Heart left ventricle (tissue), 16 donors: Measurements from ENCODE around the gene PPP1R1B. TPM values are rescaled to one million over a fixed set of nuclear protein-coding genes. Genes with fewer than 3 reads are reported as not detected.

Experiments
- ATAC-seq, 4 donors: fragments of 200-7000 bp; cut with Tn5 transposase; one replicate each; pipeline ENCODE4 v1.9.1; 2020 to 2022; ENCODE audit warnings: moderate library complexity in 4 of 4, mild to moderate bottlenecking in 3 of 4, moderate number of reproducible peaks in 1 of 4
- DNase-seq, 5 donors: peaks; one replicate each; pipeline ENCODE4 v3.0.0-alpha.2; 2020
- H3K27ac ChIP-seq, 12 donors: fragments of 200-600 bp; sonication (generic) in 4 of 12; one replicate each; pipeline versions ENCODE4 v1.5.0 to v1.8.0; 2016 to 2022; ENCODE audit warnings: mild to moderate bottlenecking in 2 of 12
- H3K27me3 ChIP-seq, 9 donors: fragments of 200-600 bp; sonication (generic) in 2 of 9; one replicate each; pipeline versions ENCODE4 v1.5.1 to v1.8.0; 2016 to 2022; ENCODE audit warnings: mild to moderate bottlenecking in 3 of 9
- H3K36me3 ChIP-seq, 9 donors: fragments of 200-600 bp; sonication (generic) in 2 of 9; one replicate each; pipeline versions ENCODE4 v1.5.0 to v1.8.0; 2018 to 2022; ENCODE audit warnings: mild to moderate bottlenecking in 2 of 9
- H3K4me1 ChIP-seq, 12 donors: fragments of 200-600 bp; sonication (generic) in 4 of 12; one replicate each; pipeline versions ENCODE4 v1.5.0 to v1.8.0; 2016 to 2022; ENCODE audit warnings: mild to moderate bottlenecking in 3 of 12
- H3K4me3 ChIP-seq, 12 donors: fragments of 200-600 bp; sonication (generic) in 4 of 12; one replicate each; pipeline versions ENCODE4 v1.5.0 to v1.8.0; 2017 to 2022; ENCODE audit warnings: mild to moderate bottlenecking in 9 of 12, moderate library complexity in 4 of 12
- H3K9me3 ChIP-seq, 12 donors: fragments of 200-600 bp; sonication (generic) in 4 of 12; one replicate each; pipeline versions ENCODE4 v1.5.0 to v1.8.0; 2016 to 2022; ENCODE audit warnings: mild to moderate bottlenecking in 1 of 12
- CTCF ChIP-seq, 12 donors: fragments of 200-600 bp; sonication (generic) in 4 of 12; IDR thresholded peaks; one replicate each; pipeline versions ENCODE4 v1.5.0 to v1.8.0; 2018 to 2022; ENCODE audit warnings: antibody characterized with exemption in 12 of 12, mild to moderate bottlenecking in 5 of 12
- POLR2A ChIP-seq, 2 donors: fragments of 450-650 bp; IDR thresholded peaks; one replicate each; pipeline ENCODE4 v1.6.1; 2017; ENCODE audit warnings: antibody characterized with exemption in 2 of 2, mild to moderate bottlenecking in 2 of 2, moderate library complexity in 2 of 2
- WGBS, 4 donors: extraction: QIAGEN DNeasy Blood & Tissue Kit in 2 of 4; methylation state at CpG; one replicate each; pipeline versions ENCODE4 v1.1.5 to v1.1.7; 2013 to 2018; 5-methylcytosine and 5-hydroxymethylcytosine counted together
- intact Hi-C, 10 donors: fragments of 100-400 bp; cut with DNase I; formaldehyde crosslinking; loops; one replicate each; pipeline versions ENCODE4 v1.11.1 to v1.14.2; 2022
- polyA plus RNA-seq, 2 donors: library from polyadenylated mRNA; stranded (reverse); fragments of 200-250 nt; gene quantifications; one replicate each; pipeline ENCODE4 v1.2.3, GENCODE V29; 2013
- total RNA-seq, 9 donors: library from RNA; depleted of rRNA in 2 of 9; stranded (reverse); fragments of >200 nt in 2 of 9; fragmentation: NEBNext Ultra II Directional in 3 of 9; extraction: Animal tissue kit (Norgen Biotek cat#: 25700) in 3 of 9; gene quantifications; one replicate each; pipeline versions ENCODE4 v1.1.0 to v1.2.4, GENCODE V29; 2016 to 2023
- donor health status: ischemic (EF 13 %, LVEDD 7.1; RV severe dilation, severe dysfunction).
- donor health status: healthy with polysubstance abuse.
- donor health status: DM: no; HTN: yes; CAD: no.
- donor health status: DM: no; HTN: no; CAD: no.
- donor health status: ischemic (EF 25% LVEDD 6.9; RV normal size, moderate dysfunction).
- donor health status: ischemic (EF 25% LVEDD 5.7; RV mildly dilated, moderate dysfunction).
- donor health status: healthy.
- donor health status: DM: yes; HTN: yes; CAD: no.
- donor health status: ischemic (EF 35%, LVEDD 5.7; RV mildly dilated, moderate dysfunction).
- donor health status: nonischemic (EF 11% LVEDD 7.7; RV severe dilation, severe dysfunction).
- donor health status: DM: yes; HTN: yes; CAD: no.
- donor health status: PGD.
- donor health status: ischemic (EF 29% LVEDD 5.4; RV normal size, mild dysfunction).
- donor health status: nonischemic (EF 23%, LVEDD 6.1; RV moderate dilation, normal function).

Gene PPP1R1B
- total and polyA plus RNA-seq, 11 donors, result 0.54 to 5.8 (median 0.88) TPM; not detected in 1

GRCh38 chr17:39639566-39640458 is 13.1 kb downstream of the PPP1R1B start:
- H3K36me3 ChIP-seq, result no peaks in the 10 kb centered on the region
- no peak overlapping the region for H3K4me3 ChIP-seq
- DNase-seq, result no peak
- no peaks in the 10 kb centered on the region for H3K27me3 ChIP-seq
- intact Hi-C loops, result loop anchor here in 5 of 10 donors (5.0 kb wide), 3 partner anchors 32 to 112 kb away; partner anchors contain the start of gene MIEN1 (in 1 of the 5)
- peak overlapping the region in 1 of 12 donors; percentile 45 for H3K27ac ChIP-seq
- TF ChIP-seq CTCF (IDR thresholded peaks at IDR 0.05) (no peak), POLR2A (IDR thresholded peaks at IDR 0.05) (no peak)
- 83 to 89% (median 84%) methylated on average over 11 of the region's 11 CpGs for WGBS, 4 donors
- H3K4me1 ChIP-seq, result peaks cover 10 to 79% (median 54%) of the 10 kb centered on the region in 12 donors
- no peaks in the 10 kb centered on the region for H3K9me3 ChIP-seq
- no peak for ATAC-seq

GRCh38 chr17:39640591-39641031 is 13.9 kb downstream of the PPP1R1B start:
- H3K9me3 ChIP-seq, result no peaks in the 10 kb centered on the region
- TF ChIP-seq POLR2A (IDR thresholded peaks at IDR 0.05), result no peak
- H3K4me1 ChIP-seq, result peaks cover 10 to 79% (median 55%) of the 10 kb centered on the region in 12 donors
- 38 to 63% (median 45%) methylated on average over 4 of the region's 4 CpGs for WGBS, 4 donors
- H3K4me3 ChIP-seq, result no peak overlapping the region
- H3K27me3 ChIP-seq, result no peaks in the 10 kb centered on the region
- intact Hi-C loops, result no loop called here
- peak overlapping the region in 1 of 12 donors; percentile 45 for H3K27ac ChIP-seq
- DNase-seq (no peak), ATAC-seq (no peak)
- H3K36me3 ChIP-seq, result no peaks in the 10 kb centered on the region

GRCh38 chr17:39641097-39641496 is 14.3 kb downstream of the PPP1R1B start:
- H3K36me3 ChIP-seq, result no peaks in the 10 kb centered on the region
- no peaks in the 10 kb centered on the region for H3K27me3 ChIP-seq
- ATAC-seq, result no peak
- intact Hi-C loops, result no loop called here
- no peak overlapping the region for H3K4me3 ChIP-seq
- 83 to 98% (median 96%) methylated on average over 4 of the region's 4 CpGs for WGBS, 4 donors
- TF ChIP-seq POLR2A (IDR thresholded peaks at IDR 0.05) (no peak), CTCF (IDR thresholded peaks at IDR 0.05) (no peak)
- H3K27ac ChIP-seq, result no peak overlapping the region
- no peak for DNase-seq
- no peaks in the 10 kb centered on the region for H3K9me3 ChIP-seq
- H3K4me1 ChIP-seq, result peaks cover 10 to 77% (median 53%) of the 10 kb centered on the region in 12 donors

GRCh38 chr17:39641883-39642282 is 15.1 kb downstream of the PPP1R1B start:
- Histone ChIP-seq H3K4me3 (no peak overlapping the region), H3K27ac (no peak overlapping the region), H3K36me3 (no peaks in the 10 kb centered on the region), H3K4me1 (peaks cover 9 to 75% (median 47%) of the 10 kb centered on the region in 12 donors), H3K27me3 (no peaks in the 10 kb centered on the region), H3K9me3 (no peaks in the 10 kb centered on the region)
- TF ChIP-seq CTCF (IDR thresholded peaks at IDR 0.05) (no peak), POLR2A (IDR thresholded peaks at IDR 0.05) (no peak)
- ATAC-seq, result no peak
- no peak for DNase-seq
- WGBS, 4 donors, result 64 to 72% (median 69%) methylated on average over 7 of the region's 7 CpGs
- intact Hi-C loops, result no loop called here
